NCI-H2196 (cell line): Measurements from ENCODE around the gene DCUN1D2.
"Not testable (repeated sequence)": the region's sequence is repeated elsewhere in the genome, so short reads cannot be mapped to it uniquely, and the experiment has no call there.

ENCODE experiments used
- DNase-seq: peaks from one replicate; lab custom pipeline; 2025; ENCODE audit not compliant: unreplicated experiment; lab: John Stamatoyannopoulos, UW

The DCUN1D2 gene

DNA sequence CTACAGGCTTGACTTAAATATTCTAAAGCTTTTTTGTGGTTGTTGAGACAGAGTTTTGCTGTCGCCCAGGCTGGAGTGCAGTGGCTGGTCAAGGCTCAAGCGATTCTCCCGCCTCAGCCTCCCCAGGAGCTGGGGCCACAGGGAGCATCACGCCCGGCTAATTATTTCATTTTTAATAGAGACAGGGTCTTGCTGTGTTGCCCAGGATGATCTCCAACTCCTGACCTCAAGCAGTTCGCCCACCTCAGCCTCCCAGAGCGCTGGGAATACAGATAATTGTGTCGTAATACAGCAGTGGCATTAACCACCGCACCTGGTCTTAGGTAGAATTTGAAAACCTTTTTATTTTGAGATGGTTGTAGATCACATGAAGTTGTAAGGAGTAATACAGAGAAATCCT is 1.5 kb upstream of the DCUN1D2 start:
- no peak for DNase-seq

DNA sequence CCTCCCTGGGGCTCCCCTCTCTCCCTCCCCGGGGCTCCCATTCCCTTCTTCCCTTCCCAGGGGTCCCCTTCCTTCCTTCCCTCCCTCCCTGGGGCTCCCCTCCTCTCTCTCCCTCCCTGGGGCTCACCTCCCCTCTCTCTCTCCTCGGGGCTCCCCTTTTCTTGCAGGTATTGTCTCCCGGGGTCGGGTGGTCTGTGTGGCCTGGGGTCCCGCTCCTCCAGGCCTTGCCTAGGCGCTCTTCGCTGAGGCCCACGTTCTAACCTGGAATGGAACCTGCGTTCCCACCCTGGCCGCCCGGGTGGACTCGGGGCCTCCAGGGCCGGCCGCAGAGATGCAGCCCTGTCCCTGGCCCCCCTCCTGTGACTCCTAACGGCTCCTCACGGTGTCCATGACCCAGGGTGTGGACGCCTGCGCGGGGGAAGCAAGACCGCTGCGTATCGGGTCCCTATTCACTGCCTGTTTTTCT is 940 bp upstream of the DCUN1D2 start:
- DNase-seq, result no peak

DNA sequence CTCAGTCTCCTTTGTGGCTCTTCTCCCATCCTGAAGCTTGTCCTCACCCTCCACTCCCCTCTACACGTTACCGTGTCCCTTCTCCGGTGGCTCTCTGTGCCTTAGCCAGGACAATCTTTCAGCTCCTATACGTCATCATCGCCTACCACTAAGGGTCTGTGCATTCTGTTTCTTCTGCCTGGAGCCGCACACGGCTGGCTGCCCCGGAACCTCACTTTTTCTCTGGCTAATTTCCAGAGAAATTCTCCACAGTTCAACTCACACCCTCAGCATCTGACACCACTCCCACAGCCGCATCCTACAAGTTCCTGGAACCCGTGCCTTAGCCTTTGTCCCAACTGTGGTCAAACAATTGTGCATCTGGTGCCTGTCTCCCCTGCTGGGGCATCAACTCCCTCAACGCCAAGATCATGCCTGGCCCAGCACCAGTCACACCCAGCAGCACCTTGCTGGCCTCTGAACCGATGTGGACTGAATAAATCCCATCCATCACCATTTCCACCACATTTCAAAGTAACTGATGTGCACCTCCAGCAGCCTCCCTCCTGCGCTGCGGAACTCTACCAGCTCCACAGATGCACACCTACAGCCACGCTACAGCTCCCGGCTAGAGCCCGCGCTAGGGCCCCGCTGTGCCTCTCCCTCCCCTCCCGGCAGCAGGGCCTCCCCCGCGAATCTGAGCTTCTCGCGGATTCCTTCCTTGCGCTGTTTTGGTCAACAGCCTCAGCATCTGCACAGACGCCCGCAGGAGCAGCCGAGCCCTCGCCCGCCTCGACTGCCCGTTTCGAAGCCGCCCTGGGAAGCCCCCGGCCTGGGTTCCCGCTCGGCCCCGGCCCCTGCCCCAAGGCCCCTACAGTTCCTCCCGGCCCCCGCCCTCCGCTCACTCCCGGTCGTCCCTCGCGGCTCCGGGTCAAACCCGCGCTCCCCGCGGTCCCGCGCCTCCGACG is 689 bp downstream of the DCUN1D2 start:
- DNase-seq, result no peak

DNA sequence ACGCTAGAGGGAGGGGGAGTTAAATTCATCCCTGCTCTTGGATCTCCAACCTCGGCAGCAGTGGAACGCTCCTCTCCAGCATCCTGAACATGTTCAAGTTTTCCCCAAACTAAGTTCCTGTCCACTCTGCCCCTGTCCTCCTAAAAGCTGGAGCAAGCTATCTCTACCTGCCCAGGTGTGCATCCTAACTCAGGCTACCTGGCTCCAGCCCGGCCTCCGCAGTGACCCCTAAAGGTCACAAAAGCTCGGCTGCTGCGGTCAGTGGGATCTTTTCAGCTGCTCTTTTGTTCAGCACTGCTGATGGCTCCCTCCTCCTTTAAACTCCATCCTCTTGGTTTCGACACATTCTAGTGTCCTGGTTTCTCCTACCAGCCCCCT is 1.4 kb downstream of the DCUN1D2 start:
- no peak for DNase-seq

DNA sequence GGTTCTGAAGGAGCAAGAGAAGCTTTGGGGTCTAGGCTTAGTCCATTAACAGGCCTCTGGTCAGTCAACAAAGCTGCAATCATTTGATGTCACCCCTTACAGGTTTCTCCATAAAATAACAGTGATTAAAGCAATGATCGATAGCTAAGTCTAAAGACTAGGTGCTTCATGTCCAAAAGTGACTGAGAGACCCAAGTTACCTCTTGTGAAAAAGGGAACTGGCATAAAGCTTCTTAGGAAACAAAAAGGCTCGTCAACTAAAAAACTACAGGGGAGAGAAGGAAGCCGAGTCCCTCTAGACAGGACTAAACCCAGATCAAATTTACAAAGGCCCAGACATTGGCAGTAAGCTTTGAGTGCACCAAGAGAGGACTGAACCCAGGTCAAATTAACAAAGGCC is 2.2 kb downstream of the DCUN1D2 start:
- no peak for DNase-seq

DNA sequence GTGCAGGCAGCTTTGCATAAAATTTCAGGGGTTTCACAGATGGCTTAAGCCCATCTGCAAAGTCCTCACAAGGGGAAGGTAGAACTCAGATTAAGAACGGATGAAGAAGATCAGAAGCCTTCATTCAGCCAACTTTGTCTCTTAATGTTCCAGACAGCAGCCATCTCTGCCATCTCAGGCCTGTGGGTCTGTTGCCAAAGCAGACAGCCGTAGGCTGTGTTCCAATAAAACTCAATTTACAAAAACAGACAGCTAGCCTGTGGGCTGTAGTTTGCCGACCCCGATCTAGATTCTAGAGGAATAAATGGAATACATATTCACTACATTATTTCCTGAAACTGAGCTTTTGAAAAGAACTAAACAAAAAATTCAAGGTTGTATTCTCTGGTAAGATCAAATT is 3.8 kb downstream of the DCUN1D2 start:
- DNase-seq, result no peak

DNA sequence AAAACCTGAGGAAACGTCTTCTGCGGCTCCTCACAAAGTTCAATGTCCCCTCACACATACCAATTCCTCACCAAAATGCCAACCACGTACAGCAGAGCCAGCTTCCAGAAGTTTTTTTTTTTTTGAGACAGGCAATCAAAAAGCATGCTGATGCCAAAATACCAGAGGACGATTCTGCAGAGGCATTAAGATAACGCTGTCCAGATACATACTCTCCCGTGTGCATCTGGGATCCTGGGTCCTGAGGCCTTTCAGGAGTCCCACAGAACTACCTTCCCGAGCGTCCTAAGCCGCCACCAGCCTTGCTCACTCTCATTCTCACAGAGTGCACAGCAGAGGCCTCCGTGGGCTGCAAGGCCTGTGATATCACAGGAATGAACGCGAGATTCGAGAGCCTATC is 5.0 kb downstream of the DCUN1D2 start:
- DNase-seq, result no peak

DNA sequence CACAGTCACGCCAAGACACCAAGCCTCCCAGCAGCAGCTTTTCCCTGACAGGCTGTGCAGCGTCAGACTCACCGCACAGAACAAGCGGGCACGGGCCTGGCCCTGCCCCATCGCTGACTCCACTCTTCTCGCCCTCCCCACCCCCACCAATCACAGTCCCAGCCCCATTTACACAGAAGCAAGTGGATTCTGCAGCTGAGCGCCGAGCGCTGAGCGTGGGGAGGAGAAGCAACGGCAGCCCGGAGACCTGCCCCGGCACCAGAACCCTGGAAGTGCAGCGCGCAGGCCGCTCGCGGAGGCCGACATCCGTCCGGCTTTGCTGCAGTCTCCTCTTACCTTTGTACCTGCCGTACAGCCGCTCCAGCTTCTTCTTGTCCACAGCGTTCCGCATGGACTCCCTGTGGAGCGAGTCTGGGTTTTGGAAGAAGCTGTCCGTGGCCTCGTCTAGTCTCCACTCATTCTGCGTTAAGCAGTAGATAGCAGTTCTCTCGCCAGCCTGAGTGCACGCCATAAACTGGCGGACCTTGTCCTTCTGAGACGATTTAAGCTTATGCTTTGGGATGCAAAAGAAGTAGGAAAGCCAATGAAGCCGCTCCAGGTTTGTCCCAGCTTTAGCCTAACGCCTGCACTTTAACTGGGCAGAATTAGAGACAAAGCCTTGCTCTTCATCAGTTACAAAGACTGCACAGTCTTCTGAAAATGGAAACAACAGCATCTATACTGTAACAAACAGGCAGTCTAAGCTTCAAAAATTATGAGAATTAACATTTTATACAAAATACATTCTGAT is 6.8 kb downstream of the DCUN1D2 start:
- no peak for DNase-seq

DNA sequence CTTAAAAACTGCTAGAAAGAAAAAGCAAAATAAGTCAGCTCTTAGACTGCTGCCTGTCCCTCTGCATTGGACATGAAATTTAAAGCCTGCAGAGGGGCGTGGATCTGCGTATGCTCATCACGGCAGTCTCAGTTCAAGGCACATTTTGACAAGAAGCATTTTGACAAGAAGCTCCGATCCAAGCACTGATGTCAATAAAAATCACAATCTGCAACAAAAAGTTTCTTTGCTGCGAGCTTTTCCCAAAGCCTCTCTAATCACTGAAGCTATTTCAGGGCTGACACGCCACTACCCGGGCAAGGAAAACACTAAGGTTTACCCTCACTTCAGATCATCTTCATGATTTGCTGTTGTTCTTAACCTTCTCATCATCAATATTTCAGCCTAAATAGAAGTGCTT is 7.4 kb downstream of the DCUN1D2 start:
- no peak for DNase-seq

DNA sequence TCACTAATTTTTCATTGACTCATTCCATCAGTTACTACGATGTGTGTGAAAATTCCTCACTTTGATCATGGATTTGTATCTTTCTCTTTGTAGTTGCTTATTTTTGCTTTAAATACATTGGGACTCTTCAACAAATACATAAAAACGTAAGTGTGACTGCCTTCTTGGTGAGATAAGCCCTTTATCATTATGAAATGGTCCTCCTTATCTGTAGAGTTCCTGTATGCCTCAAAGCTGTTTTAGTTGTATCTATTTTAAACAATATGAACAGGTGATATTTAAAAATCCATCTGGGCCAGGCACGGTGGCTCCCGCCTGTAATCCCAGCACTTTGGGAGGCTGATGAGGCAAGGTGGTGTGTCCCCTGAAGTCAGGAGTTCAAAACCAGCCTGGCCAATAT is 11.3 kb downstream of the DCUN1D2 start:
- DNase-seq, result no peak

DNA sequence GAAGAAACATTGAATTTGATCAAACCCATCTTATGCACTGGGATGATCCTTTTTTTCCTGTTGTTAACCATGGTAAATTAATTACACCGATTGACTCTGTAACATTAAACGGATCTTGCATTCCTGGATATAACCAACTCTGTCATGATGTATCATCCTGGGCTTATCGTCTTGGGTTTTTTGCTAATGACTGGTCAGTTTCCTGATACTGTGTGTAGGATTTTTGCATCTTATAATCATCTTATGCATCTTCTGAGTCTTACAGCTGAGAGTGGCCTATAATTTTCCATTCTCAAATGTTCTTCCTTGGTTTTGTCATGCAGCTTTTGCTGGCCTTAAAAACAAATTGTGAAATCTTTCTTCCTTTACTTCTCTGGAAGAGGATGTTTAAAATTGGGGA is 12.8 kb downstream of the DCUN1D2 start:
- DNase-seq, result no peak

DNA sequence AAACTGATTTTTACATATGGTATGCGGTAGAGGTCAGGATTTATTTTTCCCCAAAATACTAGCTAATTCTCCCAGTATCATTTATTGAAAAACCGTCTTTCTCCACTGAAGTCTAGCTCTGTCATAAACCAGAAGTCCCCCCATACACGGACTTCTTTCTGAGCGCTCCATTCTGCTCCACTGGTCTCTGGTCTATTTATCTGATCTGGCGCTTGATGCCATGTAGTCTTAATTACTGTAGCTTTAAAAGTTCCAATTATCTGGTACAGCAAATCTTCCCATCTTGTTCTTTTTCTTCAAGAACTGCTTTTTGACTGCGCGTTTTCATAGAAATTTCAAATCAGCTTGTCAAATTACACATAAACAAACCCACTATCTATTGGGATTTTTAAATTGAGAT is 13.7 kb downstream of the DCUN1D2 start:
- DNase-seq, result no peak

DNA sequence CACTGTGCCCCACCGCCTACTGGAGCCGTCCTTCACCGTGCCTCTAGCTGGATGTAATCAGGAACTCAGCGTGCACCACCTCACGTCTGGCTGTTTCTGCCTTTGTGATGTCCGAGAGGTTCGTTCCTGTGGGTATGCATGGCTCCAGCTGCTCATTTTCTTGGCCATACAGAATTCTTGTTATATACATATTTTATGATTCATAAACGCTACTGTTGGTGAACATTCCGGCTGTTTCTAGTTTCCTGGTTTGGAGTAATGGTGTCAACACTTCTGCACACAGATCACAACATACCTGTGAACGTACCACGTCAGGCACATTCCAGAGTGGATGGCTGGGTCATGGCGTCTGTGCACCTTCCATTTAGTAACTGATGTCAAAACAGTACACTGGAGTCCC is 14.6 kb downstream of the DCUN1D2 start:
- no peak for DNase-seq

DNA sequence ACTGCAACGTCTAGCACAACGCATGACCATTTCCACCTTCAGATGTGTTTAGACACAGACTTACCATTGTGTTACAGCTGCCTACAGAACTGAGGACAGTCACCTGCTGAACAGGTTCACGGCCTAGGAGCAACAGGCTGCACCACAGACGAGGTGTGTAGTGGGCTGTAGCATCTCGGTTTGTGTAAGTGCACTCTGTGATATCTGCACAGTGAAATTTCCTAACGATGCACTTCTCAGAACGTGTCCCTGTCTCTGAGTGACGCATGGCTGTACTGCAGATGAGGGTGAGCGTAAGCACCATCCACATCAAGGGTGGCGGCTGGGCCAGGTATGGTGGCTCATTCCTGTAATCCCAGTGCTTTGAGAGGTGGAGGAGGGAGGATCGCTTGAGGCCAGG is 15.2 kb downstream of the DCUN1D2 start:
- no peak for DNase-seq

DNA sequence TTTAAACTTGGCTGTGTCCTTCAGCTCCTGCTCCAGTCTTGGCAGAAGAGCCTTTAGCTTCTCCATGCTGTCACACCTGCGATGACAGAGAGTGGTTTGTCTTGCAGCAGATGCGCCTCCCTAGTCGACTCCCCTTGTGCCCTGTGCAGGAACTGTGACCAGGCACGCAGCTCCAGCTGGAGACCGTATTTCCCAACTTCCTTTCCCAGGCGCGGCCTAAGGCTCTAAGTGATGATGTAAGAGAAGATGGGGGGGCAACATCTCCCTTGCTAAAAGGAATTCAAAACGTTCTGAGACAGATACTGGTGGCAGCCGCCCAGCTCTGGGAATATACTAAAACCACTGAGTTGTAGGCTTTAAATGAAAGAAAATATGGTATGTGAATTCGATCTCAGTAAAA is 16.3 kb downstream of the DCUN1D2 start:
- no peak for DNase-seq

DNA sequence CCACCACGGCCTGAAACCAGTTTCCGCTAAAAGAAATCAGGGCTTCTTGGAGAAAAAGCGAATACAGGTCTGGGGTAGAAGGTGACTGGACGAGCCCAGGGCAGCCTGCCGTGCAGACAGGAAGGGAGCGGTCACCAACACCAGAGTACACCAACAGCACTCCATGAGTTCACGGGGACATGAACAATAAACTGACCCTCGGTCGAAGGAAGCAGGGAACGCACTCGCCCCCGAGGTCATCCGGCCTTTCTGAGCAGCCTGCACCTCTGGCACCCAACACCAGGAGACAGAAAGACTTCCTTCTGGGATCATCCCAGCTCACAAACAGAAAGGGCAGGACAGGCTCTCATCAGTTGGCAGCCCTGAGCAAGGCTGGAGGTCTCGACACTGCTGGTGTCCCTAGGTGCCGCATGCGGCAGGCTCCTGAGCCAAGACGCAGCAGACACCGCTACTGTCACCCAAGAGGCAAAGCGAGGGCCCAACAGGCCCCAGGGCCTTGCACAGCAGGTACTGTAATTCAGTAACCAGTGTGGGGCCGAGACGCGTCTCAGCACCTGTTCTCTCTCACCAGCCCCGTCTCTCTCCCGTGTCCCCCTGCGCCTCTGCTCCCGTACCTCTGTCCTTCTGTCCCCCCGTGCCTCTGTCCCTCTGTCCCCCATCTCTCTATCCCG is 18.0 kb downstream of the DCUN1D2 start:
- DNase-seq, result no peak

DNA sequence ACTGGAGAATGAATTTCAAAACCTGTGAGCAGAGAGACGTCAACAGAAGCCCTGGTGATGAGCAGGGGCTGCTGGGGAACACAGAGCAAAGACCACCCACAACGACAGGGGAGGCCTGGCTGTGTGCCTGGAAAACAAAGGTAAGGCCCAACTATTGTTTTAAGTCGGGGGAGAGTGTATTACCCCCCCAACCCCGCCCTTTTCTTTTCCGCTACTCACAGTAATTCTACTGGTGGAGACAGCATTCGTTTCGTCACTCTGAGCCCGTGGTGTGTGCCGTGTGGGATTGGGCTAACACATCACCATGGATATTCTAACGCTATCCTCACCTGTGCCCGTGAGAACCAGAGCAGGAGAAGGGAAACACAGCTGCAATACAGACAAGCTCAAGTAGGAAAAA is 18.7 kb downstream of the DCUN1D2 start:
- no peak for DNase-seq

DNA sequence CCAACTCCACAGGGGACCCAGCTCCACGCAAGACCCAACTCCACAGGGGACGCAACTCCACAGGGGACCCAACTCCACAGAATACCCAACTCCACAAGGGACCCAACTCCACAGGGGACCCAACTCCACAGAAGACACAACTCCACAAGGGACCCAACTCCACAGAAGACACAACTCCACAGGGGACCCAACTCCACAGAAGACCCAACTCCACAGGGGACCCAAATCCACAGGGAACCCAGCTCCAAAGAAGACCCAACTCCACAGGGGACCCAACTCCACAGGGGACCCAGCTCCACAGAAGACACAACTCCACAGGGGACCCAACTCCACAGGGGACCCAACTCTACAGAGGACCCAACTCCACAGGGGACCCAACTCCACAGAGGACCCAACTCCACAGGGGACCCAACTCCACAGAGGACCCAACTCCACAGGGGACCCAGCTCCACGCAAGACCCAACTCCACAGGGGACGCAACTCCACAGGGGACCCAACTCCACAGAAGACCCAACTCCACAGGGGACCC is 19.8 kb downstream of the DCUN1D2 start:
- DNase-seq, result not testable (repeated sequence)

DNA sequence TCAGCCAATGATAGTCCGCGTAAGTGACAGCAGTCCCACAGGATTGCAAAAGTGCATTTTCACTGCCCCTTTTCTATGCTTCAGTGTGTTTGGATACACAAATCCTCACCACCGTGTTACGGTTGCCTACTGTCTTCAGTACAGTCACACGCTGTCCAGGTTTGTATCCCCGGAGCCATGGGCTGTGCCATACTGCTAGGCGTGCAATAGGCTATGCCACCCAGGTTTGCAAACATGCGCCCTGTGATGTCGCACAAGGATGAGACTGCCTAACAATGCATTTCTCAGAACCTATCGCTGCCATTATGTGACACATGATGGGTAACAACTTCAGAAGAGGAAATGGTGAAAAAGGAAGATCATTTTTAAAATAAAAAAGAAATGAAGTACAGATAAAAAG is 20.4 kb downstream of the DCUN1D2 start:
- DNase-seq, result no peak

DNA sequence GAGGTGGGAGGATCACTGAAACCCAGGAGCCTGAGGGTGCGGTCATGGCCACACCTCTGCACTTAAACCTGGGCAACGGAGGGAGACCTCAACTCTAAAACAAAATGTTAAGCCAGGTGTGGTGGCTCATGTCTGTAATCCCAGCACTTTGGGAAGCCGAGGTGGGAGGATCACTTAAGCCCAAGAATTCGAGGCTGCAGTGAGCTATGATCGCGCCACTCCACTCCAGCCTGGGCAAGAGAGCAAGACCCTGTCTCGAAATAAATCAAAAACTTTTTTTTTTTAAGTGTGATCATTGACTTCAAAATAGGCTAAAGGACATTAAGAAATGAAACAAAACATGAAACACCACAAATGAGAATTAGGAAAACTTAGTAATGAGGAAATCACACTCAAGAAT is 20.9 kb downstream of the DCUN1D2 start:
- no peak for DNase-seq

DNA sequence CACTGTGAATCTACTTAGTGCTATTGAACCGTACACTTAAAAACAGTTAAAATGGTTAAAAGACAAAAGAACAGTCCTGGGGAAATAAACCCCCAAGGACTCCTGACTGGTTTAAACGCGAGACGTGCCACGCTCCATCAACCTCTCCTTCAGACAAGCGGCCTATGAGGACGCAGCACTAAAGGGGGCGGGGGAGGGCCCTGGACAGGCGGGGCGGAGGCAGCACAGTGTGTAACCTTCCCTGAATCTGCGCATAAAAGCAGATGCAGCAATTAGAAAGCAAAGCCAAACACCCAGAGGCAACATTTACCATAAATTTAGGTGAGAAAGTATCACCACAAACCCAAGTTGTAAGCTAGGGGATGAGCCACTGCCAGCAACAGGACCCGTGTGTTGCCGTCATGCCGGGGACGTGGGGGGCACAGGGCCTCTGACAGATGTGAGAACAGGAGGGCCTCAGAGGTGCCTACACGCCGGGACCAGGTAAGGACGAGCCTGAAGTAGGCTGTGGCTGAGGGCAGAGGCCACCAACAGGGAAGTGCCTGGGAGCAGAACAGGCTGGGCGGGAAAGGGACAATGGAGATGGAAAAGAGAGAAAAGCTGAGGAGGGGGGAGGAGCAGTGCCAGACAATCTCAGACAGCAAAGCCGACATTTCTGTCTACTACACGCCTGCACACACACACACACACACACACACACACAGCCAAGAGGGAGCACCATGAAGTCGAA is 21.9 kb downstream of the DCUN1D2 start:
- DNase-seq, result no peak
